Endothelial cell of umbilical vein (primary cell): ENCODE measurements around the gene INTS14. TPM values are rescaled to one million over a fixed set of nuclear protein-coding genes. Genes with fewer than 3 reads are reported as not detected.
A peak's percentile ranks its signal among the peaks of the same experiment; 100 is the strongest.

Experiments
- BruUV-seq: library from RNA; stranded (reverse); fragments of 400-500 nt; replicated peaks from 2 replicates; lab custom pipeline; 2021; lab: Mats Ljungman, UMichigan
- CTCF ChIA-PET: fragments of 300-600, 350-600 bp; sonication (Branson Sonifier 250); formaldehyde crosslinking; loops from one replicate; lab custom pipeline; 2021; ENCODE audit warnings: antibody characterized with exemption, inconsistent platforms; lab: Charles Lee
- POLR2A ChIA-PET: fragments of 300-600, 350-600 bp; sonication (Branson Sonifier 250); formaldehyde crosslinking; loops from one replicate; lab custom pipeline; 2021; ENCODE audit warnings: antibody characterized with exemption, inconsistent platforms; lab: Charles Lee
- DNase-seq: peaks from one replicate; pipeline ENCODE4 v3.0.0-alpha.2; 2011; ENCODE audit warnings: low read depth, low spot score
- FAIRE-seq: peaks from 2 replicates; lab custom pipeline; 2011; peaks lifted over from hg19 to GRCh38; lab: Jason Lieb, UNC
- H2AFZ ChIP-seq: 2 replicates; pipeline ENCODE4 v1.6.0; 2012; ENCODE audit warnings: low read depth, low read length, control low read depth, inconsistent platforms
- H3K27ac ChIP-seq: 2 replicates; pipeline ENCODE4 v1.5.1; 2011; ENCODE audit warnings: low read depth, mild to moderate bottlenecking, control low read depth, low read length, moderate library complexity; ENCODE audit not compliant: insufficient read depth
- H3K27me3 ChIP-seq, 2 experiments: 2 replicates each; pipeline versions ENCODE4 v1.6.0 to v1.6.1; 2011; ENCODE audit warnings: low read length in 2 of 2, mixed read lengths in 1 of 2; ENCODE audit not compliant: control insufficient read depth in 2 of 2, insufficient read depth in 2 of 2
- H3K36me3 ChIP-seq, 2 experiments: 2 replicates in 1 of 2; 3 replicates in 1 of 2; pipeline ENCODE4 v1.5.1; 2011; ENCODE audit warnings: low read length in 2 of 2, mild to moderate bottlenecking in 1 of 2, moderate library complexity in 1 of 2; ENCODE audit not compliant: control insufficient read depth in 2 of 2, insufficient read depth in 2 of 2; ENCODE audit errors: extremely low read depth in 1 of 2
- H3K4me1 ChIP-seq: 3 replicates; pipeline ENCODE4 v1.5.1; 2011; ENCODE audit warnings: mild to moderate bottlenecking, low read length; ENCODE audit not compliant: control insufficient read depth, insufficient read depth; ENCODE audit errors: extremely low read depth
- H3K4me2 ChIP-seq: 2 replicates; pipeline ENCODE4 v1.6.1; 2011; ENCODE audit warnings: low read length, control low read depth, mixed read lengths; ENCODE audit not compliant: insufficient read depth
- H3K4me3 ChIP-seq, 3 experiments: fragments of 200-600 bp in 1 of 3; sonication (generic), shearing (Covaris generic) in 1 of 3; replicated peaks in 1 of 3; 2 replicates each; pipeline ENCODE4 v1.5.1; 2011 to 2016; ENCODE audit warnings: control low read depth in 3 of 3, low read length in 3 of 3, mild to moderate bottlenecking in 2 of 3, inconsistent platforms in 1 of 3, low read depth in 1 of 3, moderate library complexity in 1 of 3; ENCODE audit not compliant: insufficient read depth in 1 of 3
- H3K79me2 ChIP-seq: 2 replicates; pipeline ENCODE4 v1.6.0; 2012; ENCODE audit warnings: low read length, inconsistent platforms; ENCODE audit not compliant: control insufficient read depth, insufficient read depth
- H3K9ac ChIP-seq: replicated peaks from 2 replicates; pipeline ENCODE3; 2011; ENCODE audit warnings: low read length, control low read depth; ENCODE audit not compliant: insufficient read depth; ENCODE audit errors: extremely low read depth
- H3K9me1 ChIP-seq: replicated peaks from 3 replicates; pipeline ENCODE4 v1.6.0; 2011; ENCODE audit warnings: mild to moderate bottlenecking, low read length; ENCODE audit not compliant: control insufficient read depth, insufficient read depth; ENCODE audit errors: extremely low read depth
- H3K9me3 ChIP-seq: replicated peaks from 2 replicates; pipeline ENCODE4 v1.5.1; 2012; ENCODE audit warnings: low read length, inconsistent platforms; ENCODE audit not compliant: control insufficient read depth, insufficient read depth
- H4K20me1 ChIP-seq: replicated peaks from 2 replicates; pipeline ENCODE3; 2011; ENCODE audit warnings: mild to moderate bottlenecking, low read length; ENCODE audit not compliant: control insufficient read depth, insufficient read depth; ENCODE audit errors: extremely low read depth
- EZH2 ChIP-seq: IDR thresholded peaks from 2 replicates; pipeline ENCODE4 v1.6.1; 2012; ENCODE audit warnings: borderline replicate concordance, low read depth, mild to moderate bottlenecking, moderate library complexity, low read length, inconsistent platforms; ENCODE audit not compliant: severe bottlenecking
- JUN ChIP-seq: IDR thresholded peaks from 2 replicates; pipeline ENCODE4 v1.6.1; 2011; ENCODE audit warnings: borderline replicate concordance, low read depth; ENCODE audit not compliant: insufficient read length, insufficient read depth
- POLR2A ChIP-seq: IDR thresholded peaks from 2 replicates; pipeline ENCODE4 v1.6.1; 2012; ENCODE audit warnings: low read depth, mild to moderate bottlenecking, control low read depth, low read length
- POLR2AphosphoS5 ChIP-seq: IDR thresholded peaks from 2 replicates; pipeline ENCODE4 v1.6.1; 2012; ENCODE audit warnings: low read depth, mild to moderate bottlenecking, control low read depth, low read length, moderate library complexity; ENCODE audit not compliant: insufficient read depth
- dilution Hi-C: fragments of 300-500 bp; cut with MboI; formaldehyde crosslinking; loops from one replicate; pipeline ENCODE4 v1.15.0; 2019; ENCODE audit warnings: low sequenced_read_pairs; ENCODE audit not compliant: extremely low pct_ligation_motif_present
- intact Hi-C: fragments of 100-400 bp; cut with micrococcal nuclease; formaldehyde crosslinking; loops from one replicate; pipeline ENCODE4 v1.10.0; 2022
- polyA plus RNA-seq, 4 experiments: library from polyadenylated mRNA; depleted of rRNA in 3 of 4; stranded (reverse) in 3 of 4; unstranded in 1 of 4; fragments of >200 nt; gene quantifications; 2 replicates each; pipeline versions ENCODE4 v1.2.1 to v1.2.3, GENCODE V29; 2011 to 2012; ENCODE audit warnings: missing spikeins in 1 of 4
- total RNA-seq: library from RNA; stranded (reverse); gene quantifications from 2 replicates; pipeline ENCODE4 v1.2.3, GENCODE V29; 2021
- TF ChIP-seq, protein P1 (sequence below), 2 donors: IDR thresholded peaks; 1 replicate in 1 of 2; 2 replicates in 1 of 2; pipeline ENCODE4 v1.5.1; 2011; ENCODE audit warnings: low read length in 2 of 2, mild to moderate bottlenecking in 2 of 2, moderate library complexity in 2 of 2, control low read depth in 1 of 2, inconsistent platforms in 1 of 2, low read depth in 1 of 2; ENCODE audit not compliant: insufficient read depth in 1 of 2; ENCODE audit errors: extremely low read depth in 1 of 2
- TF ChIP-seq, protein P2 (sequence below): IDR thresholded peaks from 2 replicates; pipeline ENCODE4 v1.6.1; 2011; ENCODE audit not compliant: insufficient read depth, insufficient read length

Gene INTS14
- total and polyA plus RNA-seq, 2 donors (not counting 3 experiments of a cell fraction or from before 2014, with no cell fraction given): 41.7 to 52.6 TPM

- TF ChIP-seq, protein P1, sequence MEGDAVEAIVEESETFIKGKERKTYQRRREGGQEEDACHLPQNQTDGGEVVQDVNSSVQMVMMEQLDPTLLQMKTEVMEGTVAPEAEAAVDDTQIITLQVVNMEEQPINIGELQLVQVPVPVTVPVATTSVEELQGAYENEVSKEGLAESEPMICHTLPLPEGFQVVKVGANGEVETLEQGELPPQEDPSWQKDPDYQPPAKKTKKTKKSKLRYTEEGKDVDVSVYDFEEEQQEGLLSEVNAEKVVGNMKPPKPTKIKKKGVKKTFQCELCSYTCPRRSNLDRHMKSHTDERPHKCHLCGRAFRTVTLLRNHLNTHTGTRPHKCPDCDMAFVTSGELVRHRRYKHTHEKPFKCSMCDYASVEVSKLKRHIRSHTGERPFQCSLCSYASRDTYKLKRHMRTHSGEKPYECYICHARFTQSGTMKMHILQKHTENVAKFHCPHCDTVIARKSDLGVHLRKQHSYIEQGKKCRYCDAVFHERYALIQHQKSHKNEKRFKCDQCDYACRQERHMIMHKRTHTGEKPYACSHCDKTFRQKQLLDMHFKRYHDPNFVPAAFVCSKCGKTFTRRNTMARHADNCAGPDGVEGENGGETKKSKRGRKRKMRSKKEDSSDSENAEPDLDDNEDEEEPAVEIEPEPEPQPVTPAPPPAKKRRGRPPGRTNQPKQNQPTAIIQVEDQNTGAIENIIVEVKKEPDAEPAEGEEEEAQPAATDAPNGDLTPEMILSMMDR (IDR thresholded peaks at IDR 0.05; ENCODE audit: extremely low read depth in 1 of 2, insufficient read depth in 1 of 2, low read depth in 1 of 2, low read length in 2 of 2): peak; percentile 72
- TF ChIP-seq, protein P2, sequence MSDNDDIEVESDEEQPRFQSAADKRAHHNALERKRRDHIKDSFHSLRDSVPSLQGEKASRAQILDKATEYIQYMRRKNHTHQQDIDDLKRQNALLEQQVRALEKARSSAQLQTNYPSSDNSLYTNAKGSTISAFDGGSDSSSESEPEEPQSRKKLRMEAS: no peak
Measured at GRCh38 chr15:65638681-65639089, 27.8 kb upstream of the INTS14 start.

DNA sequence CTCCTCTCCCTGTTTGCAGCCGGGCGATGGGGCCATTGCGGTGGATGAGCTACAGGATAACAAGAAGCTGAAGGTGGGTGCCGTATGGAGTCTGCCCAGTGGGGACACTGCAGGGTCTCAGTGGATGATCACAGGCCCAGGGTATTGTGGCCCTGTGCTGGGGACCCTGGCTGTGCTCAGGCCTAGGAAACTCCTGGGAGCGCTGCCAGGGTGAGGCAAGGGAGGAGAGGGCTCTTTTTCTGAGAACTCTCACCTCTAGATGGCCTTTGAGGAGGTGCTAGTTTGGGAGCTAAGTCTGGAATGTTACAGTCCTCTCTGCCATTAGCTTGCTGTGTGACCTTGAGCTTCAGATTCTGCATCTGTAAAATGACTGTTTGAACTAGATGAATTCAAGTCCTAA is 27.2 kb upstream of the INTS14 start:
- H2AFZ ChIP-seq: no peak overlapping the region

More at GRCh38 chr15:65638681-65639089, 27.8 kb upstream of the INTS14 start:
- FAIRE-seq (peak; percentile 93), DNase-seq (peak; percentile 74)
- no peaks in the 10 kb centered on the region for H3K9me1 ChIP-seq
- H3K27me3 ChIP-seq: no peaks in the 10 kb centered on the region
- H3K27ac ChIP-seq: no peak overlapping the region
- no peak overlapping the region for H3K4me3 ChIP-seq
- no peaks in the 10 kb centered on the region for H3K79me2 ChIP-seq
- H3K9ac ChIP-seq: no peak overlapping the region
- CTCF ChIA-PET: interaction anchor here (0.6 to 3.7 kb wide), 14 partner anchors 10 to 341 kb away, joined by 3 to 25 read pairs (median 6); partner anchors contain the start of genes INTS14 and RAB11A
- H4K20me1 ChIP-seq: no peaks in the 10 kb centered on the region
- H3K36me3 ChIP-seq: no peaks in the 10 kb centered on the region
- H3K9me3 ChIP-seq: no peaks in the 10 kb centered on the region
- H2AFZ ChIP-seq: peak overlapping the region; percentile 21
- H3K4me2 ChIP-seq: peak overlapping the region; percentile 19
- peaks cover 20% of the 10 kb centered on the region for H3K4me1 ChIP-seq
- POLR2A ChIA-PET: no interaction called here
- intact Hi-C loops: loop anchor here (1.0 to 10.0 kb wide), 4 partner anchors 191 to 306 kb away; partner anchors contain the start of gene RAB11A
- BruUV-seq: no TSS peak
- dilution Hi-C loops: no loop called here

More for the DNA sequence above, 27.2 kb upstream of the INTS14 start:
- Histone ChIP-seq H3K27ac (no peak overlapping the region), H3K4me2 (no peak overlapping the region), H3K4me1 (peaks cover 15% of the 10 kb centered on the region), H4K20me1 (no peaks in the 10 kb centered on the region), H3K4me3 (no peak overlapping the region), H3K27me3 (no peaks in the 10 kb centered on the region), H3K79me2 (no peaks in the 10 kb centered on the region), H3K9ac (no peak overlapping the region), H3K9me3 (no peaks in the 10 kb centered on the region), H3K9me1 (no peaks in the 10 kb centered on the region), H3K36me3 (no peaks in the 10 kb centered on the region)
- FAIRE-seq (no peak), DNase-seq (no peak)
- ChIA-PET CTCF (interaction anchor here (0.7 to 3.7 kb wide), 15 partner anchors 10 to 342 kb away, joined by 3 to 25 read pairs (median 5); partner anchors contain the start of gene INTS14), POLR2A (no interaction called here)
- dilution Hi-C loops (no loop called here), intact Hi-C loops (loop anchor here (1.0 to 10.0 kb wide), 4 partner anchors 191 to 307 kb away; partner anchors contain the start of gene RAB11A)
- no TSS peak for BruUV-seq
- TF ChIP-seq EZH2: no peak
- TF ChIP-seq, protein P1 (IDR thresholded peaks at IDR 0.05; ENCODE audit: extremely low read depth in 1 of 2, insufficient read depth in 1 of 2, low read depth in 1 of 2, low read length in 2 of 2): no peak
- no peak for TF ChIP-seq POLR2A
- no peak for TF ChIP-seq JUN
- no peak for TF ChIP-seq POLR2AphosphoS5
